SK-N-DZ (cell line): Measurements from ENCODE around the gene NXT1. TPM values are rescaled to one million over a fixed set of nuclear protein-coding genes. Genes with fewer than 3 reads are reported as not detected.
"Not testable (repeated sequence)": the region's sequence is repeated elsewhere in the genome, so short reads cannot be mapped to it uniquely, and the experiment has no call there.

Source experiments
- DNase-seq: peaks from one replicate; pipeline ENCODE4 v3.0.0-alpha.2; 2015; ENCODE audit warnings: low spot score
- polyA plus RNA-seq, 2 experiments: library from polyadenylated mRNA; depleted of rRNA; stranded (reverse); fragments of >200 nt; gene quantifications; 2 replicates each; pipeline ENCODE4 v1.2.3, GENCODE V29; 2014

NXT1 gene
- 83.3 and 99.4 TPM in 2 replicates for polyA plus RNA-seq (2014; cell fraction: cytosol; rRNA removed)
- polyA plus RNA-seq (2014; cell fraction: nucleus; rRNA removed), result 48.4 and 63.7 TPM in 2 replicates

- DNase-seq, result peak; percentile 98
Observed at GRCh38 chr20:23350196-23350903, at the start of gene NXT1. Gene NXT1 (plus strand): TSS chr20:23350791. CDS start chr20:23354042, 3,251 bp downstream.

DNA sequence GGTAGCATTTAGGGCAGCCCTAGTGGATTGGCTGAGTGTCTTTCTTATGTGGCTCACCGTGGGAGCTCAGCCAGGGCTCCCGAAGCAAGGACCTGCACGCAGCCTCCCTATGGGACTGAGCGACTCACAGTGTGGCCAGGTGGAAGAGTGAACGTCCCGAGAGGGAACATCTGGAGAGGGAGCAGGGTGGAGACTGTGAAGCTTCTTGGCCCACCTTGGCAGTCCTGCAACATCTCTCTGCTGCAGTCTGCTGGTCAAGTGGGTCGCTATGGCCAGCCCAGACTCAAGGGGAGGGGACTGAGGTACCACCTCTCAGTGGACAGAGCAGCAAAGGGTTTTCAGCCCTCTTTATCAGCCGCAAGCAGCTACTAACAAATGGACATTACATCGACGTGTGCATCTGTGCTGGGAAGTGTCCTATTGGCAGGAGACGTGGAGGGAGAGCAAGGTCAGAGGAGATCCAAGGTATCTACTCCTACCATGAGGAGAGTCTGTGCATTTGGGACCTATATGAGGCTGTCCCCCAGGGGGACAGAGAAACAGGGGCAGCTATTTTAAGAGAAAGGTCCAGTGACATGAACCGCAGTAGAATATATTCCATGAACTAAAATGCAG is 49.0 kb upstream of the NXT1 start:
- DNase-seq, result no peak

- DNase-seq, result no peak
Observed at GRCh38 chr20:23302386-23302785, 48.2 kb upstream of the NXT1 start.

GRCh38 chr20:23302801-23303200 is 47.8 kb upstream of the NXT1 start:
- no peak for DNase-seq

GRCh38 chr20:23303325-23304102 is 47.1 kb upstream of the NXT1 start:
- no peak for DNase-seq

- no peak for DNase-seq
Observed at GRCh38 chr20:23304616-23305015, 46.0 kb upstream of the NXT1 start.

DNA sequence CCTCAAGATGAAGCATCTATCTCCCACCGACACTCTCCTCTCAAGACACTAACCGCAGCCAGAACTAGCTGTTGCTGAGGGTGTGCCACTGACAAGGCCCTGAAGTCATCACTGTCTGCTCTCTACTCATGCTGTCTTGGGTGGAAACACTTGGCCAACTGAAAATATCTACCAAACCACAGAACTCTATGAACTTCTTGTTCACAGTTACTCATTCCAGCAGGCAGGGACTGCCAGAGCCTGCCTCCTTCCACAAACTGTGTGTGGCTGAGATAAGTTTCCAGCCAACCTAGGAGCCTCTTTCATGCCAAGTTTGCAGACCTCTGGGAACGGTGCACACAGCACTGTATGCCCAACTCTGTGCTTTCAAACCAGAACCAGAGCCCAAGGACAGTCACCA is 45.5 kb upstream of the NXT1 start:
- DNase-seq, result no peak

GRCh38 chr20:23307393-23307792 is 43.2 kb upstream of the NXT1 start:
- DNase-seq, result not testable (repeated sequence)

- DNase-seq, result no peak
Observed at GRCh38 chr20:23308024-23308423, 42.6 kb upstream of the NXT1 start.

GRCh38 chr20:23308908-23309307 is 41.7 kb upstream of the NXT1 start:
- no peak for DNase-seq

- DNase-seq, result no peak
Observed at GRCh38 chr20:23309781-23310180, 40.8 kb upstream of the NXT1 start.

GRCh38 chr20:23311947-23312506 is 38.6 kb upstream of the NXT1 start:
- no peak for DNase-seq

- no peak for DNase-seq
Observed at GRCh38 chr20:23313271-23313670, 37.3 kb upstream of the NXT1 start.

DNA sequence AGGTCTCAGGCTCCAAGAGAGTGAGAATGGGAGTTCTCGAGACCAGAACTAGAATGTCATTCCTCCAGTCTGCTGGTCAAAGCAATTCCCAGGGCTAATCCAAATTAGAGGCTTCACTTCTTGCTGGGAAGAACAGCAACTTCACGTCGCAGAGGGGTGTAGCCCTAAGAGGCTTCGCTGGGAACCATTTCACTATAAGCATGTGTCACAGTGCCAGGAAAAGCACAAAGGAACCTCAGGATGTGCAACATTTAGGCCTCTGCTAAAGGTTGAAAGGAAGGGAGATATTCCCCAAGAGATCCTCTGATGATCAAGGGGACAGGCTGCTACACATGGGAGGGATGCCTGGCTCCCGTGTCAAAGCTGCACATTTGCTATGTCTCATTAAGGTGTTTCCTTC is 35.9 kb upstream of the NXT1 start:
- no peak for DNase-seq

- no peak for DNase-seq
Observed at GRCh38 chr20:23315099-23315498, 35.5 kb upstream of the NXT1 start.

DNA sequence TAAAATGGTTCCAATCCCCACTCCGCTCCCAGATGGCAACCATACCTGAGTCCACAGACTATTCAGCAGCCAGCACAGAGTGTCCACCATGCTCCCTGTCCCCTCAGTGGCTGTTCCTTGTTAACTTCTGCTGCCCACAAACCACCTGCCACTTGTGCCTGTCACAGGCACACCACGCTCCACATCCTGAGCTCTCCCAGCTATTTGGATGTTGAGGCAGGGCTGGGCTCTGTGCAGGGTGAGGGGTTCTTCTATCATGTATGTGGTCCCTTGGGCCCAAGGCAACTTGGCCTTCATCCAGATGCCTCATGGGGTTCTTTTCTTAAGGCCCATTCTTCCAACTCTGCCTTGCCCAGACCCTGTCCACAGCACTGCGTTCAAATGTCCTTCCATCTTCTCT is 34.0 kb upstream of the NXT1 start:
- DNase-seq, result no peak

DNA sequence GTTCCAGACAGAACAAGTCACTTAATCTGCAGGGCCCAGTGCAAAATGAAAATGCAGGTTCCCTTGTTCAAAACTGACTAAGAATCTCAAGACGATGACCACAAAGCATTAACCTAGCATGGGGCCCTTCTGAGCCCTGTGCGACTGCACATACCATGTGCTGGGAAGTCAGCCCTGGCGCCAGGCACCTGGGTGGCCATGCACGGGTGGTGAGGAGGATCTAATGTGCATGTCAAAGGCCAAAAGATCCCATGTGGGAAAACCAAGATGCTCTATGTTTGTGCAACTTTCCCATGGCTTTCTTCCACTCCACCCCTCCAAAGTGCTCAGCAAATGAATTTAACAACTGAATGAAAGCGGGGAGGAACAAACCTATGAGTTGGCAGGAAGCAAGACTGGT is 33.5 kb upstream of the NXT1 start:
- no peak for DNase-seq

- no peak for DNase-seq
Observed at GRCh38 chr20:23318347-23318746, 32.2 kb upstream of the NXT1 start.

DNA sequence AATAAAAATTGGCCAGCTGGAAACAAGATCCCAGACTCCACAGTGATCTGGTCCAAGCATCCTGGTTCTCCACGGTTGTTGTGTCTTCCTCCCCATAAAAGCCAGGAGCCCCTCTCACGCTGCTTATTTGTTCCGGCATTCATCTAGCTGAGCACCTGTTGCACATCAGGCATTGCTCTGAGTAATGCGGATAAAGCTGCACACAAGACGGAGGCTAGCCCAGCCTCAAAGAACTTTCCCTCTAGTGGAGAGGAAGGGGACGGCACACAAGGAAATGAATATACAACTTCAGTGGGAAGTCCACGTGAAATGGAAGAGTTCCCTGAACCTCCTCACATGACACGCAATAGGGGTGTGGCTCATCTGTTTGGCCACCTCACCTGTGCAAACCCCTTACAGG is 30.3 kb upstream of the NXT1 start:
- DNase-seq, result no peak

- no peak for DNase-seq
Observed at GRCh38 chr20:23325107-23325506, 25.5 kb upstream of the NXT1 start.

GRCh38 chr20:23326774-23327173 is 23.8 kb upstream of the NXT1 start:
- no peak for DNase-seq
